GM19240 (cell line): ENCODE measurements around the gene LYPLA2.

Experiments used
- DNase-seq: peaks from one replicate; pipeline ENCODE4 v3.0.0; 2011; ENCODE audit warnings: low spot score; ENCODE audit not compliant: insufficient read length

LYPLA2 gene

DNA sequence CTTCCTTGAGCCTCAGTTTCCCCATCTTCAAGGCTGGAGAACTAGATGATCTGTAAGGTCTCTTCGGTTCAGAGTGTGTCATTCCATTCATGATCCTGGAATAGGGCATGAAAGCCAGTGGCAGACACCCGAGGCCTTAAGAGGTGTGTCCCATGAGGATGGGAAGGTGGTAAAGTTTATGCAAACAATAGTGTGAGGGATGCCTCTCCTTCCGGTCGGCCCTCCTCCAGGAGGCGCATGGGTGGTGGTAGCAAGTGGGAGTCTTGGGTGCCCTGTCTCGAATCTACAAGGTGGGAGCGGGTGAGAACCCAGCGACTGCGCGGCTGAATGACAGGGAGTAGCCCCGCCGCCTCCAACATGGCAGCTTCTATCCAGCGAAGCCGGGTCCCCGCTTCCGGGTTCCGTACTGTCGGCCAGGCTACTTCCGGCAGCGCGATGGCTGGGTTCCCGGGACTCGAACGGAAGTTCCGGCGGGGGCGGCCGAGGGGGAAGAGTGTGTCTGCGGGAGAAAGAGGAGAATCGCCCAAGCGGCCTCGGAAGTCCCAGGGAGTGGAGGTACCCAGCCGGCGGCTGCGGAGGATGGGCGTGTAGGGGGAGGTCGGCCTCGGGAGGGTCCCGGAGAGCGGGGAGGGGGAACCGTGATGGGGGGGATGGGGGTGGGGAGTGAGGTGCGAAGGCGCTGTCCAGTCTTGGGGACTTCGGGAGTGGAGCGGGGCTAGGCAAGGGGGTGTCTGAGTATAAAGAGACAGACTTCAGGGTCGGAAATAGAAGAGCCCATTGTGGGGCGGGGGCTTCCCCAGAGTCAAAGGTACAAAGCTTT is at the start of gene LYPLA2:
Gene LYPLA2, plus strand, starts transcription at position 450 of the 820 bp plus-strand sequence. CDS start 1,538 bp downstream, outside the sequence.
- peak; percentile 94 for DNase-seq

- no peak for DNase-seq
Observed at GRCh38 chr1:23741609-23742008, 49.3 kb upstream of the LYPLA2 start.

GRCh38 chr1:23742670-23743286 is 48.2 kb upstream of the LYPLA2 start:
- no peak for DNase-seq

GRCh38 chr1:23743287-23744152 is 47.4 kb upstream of the LYPLA2 start, which contains the start of gene ELOA:
TSS of gene ELOA (plus strand) at chr1:23743471. CDS start at chr1:23743504, 33 bp downstream.
- peak; percentile 77 for DNase-seq

DNA sequence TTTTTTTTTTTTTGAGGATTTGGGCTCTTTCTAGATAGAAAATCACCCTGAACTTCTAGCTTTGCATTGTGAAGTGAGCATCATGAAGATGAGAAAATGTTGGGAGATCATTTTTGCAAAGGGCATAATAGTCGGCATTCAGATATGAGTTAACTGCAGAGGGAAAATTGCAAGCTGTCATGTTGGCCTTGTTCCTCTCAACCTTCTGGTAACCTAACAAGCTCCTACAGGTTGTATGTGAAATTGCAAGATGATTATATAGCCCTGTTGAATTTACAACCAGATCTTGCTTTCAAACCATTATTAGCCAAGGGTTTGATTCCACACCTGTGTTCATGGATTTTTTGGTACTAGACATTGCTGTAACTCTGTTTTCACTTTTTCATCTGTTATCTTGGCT is 45.4 kb upstream of the LYPLA2 start:
- no peak for DNase-seq

DNA sequence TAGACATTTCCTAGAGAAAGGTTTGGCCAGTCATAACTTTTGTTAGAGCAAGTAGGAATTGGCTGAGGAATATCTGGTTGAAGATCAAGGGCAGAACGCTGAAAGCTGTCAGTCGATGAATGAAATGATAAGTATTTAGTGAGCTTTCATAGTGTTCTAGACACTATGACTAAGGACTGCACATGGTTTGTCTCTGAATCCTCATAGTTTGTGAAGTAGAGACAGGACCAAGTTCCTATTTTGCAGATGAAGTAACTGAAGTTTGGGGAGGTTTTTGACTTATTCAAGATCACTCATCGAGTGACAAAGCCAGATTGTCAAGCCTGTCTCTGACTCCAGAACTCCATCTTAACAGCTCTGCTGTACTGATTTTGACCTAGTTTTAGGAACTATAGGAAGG is 42.9 kb upstream of the LYPLA2 start:
- DNase-seq: no peak

- DNase-seq: peak; percentile 77
Observed at GRCh38 chr1:23751050-23751814, 39.7 kb upstream of the LYPLA2 start.

GRCh38 chr1:23751815-23752200 is 39.1 kb upstream of the LYPLA2 start:
- no peak for DNase-seq

DNA sequence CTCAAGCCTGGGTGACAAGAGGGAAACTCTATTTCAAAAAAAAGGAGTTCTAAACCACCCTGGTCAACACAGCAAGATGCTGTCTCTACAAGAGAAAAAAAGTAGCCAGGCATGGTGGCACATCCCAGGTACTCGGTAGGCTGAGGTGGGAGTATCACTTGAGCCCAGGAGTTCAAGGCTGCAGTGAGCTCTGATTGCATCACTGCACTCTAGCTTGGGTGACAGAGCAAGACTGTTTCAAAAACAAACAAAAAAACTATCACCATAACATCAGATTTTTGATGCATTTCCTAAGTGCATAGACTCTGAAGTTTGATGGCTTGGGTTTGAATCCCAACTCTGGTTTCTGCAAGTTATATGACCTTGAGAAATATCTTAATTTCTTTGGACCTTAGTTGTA is 38.0 kb upstream of the LYPLA2 start:
- no peak for DNase-seq

GRCh38 chr1:23756676-23757075 is 34.3 kb upstream of the LYPLA2 start:
- DNase-seq: no peak

DNA sequence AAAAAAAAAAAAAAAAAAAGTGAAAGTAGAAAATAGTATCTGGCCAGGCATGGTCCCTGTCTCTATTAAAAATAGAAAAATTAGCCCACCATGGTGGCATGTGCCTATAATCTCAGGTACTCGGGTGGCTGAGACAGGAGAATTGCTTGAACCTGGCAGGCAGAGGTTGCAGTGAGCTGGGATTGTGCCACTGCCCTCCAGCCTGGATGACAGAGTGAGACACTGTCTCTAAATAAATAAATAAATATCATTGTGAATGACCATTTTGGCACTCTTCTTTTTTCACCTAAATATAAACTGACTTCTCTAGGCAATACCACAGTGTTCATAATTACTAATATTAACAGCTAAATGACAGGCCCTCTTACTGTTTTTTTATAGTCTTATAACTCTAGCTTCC is 33.1 kb upstream of the LYPLA2 start:
- no peak for DNase-seq

- no peak for DNase-seq
Observed at GRCh38 chr1:23759277-23759676, 31.7 kb upstream of the LYPLA2 start.

DNA sequence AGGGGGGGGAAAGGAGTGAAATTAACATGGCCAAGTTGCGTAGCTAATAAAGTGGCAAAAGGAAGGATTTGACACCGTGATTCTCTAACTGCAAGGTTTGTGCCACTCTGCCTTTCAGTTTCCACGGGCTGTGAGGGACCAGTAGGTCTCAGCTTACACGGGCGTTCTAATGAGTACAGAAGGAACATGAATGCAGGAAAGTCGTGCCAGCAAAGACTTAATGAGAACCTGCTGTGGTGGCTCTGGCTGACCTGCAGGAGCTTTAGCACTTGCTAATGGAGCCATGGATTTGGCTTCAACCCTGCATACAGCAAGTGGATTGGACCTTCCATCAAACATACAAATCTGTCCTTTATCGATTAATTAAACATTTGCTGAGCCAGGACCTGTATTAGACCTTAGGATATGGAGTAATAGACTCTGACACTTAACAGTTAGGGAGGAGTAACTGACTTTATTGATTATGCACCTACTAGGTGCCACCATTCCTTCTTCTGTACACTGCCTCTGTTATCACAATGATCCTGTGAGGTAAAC is 27.8 kb upstream of the LYPLA2 start:
- DNase-seq: no peak

- DNase-seq: no peak
Observed at GRCh38 chr1:23768733-23769132, 22.2 kb upstream of the LYPLA2 start.

- DNase-seq: no peak
Observed at GRCh38 chr1:23772049-23772853, 18.7 kb upstream of the LYPLA2 start.

DNA sequence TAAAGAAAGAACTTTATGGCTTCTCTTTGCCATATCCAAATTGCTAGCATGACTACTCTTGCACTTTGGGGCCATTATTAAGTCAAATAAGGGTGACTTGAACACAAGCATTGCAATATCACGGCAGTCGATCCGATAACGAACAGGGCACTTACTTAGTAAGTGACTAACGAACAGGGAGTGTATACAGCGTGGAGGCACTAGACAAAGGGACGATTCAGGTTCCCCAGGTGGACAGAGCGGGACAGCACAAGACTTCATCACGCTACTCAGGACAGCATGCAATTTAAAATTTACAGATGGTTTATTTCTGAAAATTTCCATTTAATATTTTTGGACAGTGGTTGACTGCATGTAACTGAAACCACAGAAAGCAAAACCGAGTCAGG is 18.1 kb upstream of the LYPLA2 start:
- DNase-seq: no peak

DNA sequence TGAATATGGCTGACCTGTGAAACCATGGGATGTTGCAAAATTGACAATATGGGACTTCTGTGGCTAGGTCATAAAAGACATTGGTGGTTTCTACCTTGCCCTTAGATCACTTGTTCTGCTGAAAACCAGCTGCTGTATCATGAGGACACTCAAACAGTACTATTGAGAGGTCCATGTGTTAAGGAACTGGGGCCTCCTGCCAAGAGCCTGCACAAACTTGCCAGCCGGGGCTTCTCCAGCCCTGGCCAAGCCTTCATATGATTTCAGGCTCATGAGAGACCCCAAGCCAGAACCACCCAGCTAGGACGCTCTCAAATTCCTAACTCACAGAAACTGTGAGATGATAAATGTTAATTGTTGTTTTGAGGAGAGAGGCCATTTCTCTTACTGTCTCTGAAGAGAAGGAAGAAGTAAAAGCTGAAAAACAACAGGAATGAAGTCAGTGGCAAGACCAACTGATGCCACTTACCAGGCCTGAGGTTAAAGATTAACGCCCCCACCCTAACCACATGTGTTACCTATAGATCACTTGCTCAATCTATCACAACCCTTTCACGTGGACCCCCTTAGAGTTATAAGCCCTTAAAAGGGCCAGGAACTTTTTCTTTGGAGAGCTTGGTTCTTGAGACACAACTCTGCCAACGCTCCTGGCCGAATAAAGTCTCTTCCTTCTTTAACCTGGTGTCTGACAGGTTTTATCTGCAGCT is 16.6 kb upstream of the LYPLA2 start:
- no peak for DNase-seq

- no peak for DNase-seq
Observed at GRCh38 chr1:23776217-23776616, 14.7 kb upstream of the LYPLA2 start.
